Jurkat, Clone E6-1 (cell line): ENCODE measurements around the gene EPB42. TPM values are rescaled to one million over a fixed set of nuclear protein-coding genes. Genes with fewer than 3 reads are reported as not detected.

Experiments used
- DNase-seq: peaks from one replicate; pipeline ENCODE4 v3.0.0-alpha.2; 2011; ENCODE audit warnings: low read depth, low spot score
- H3K4me3 ChIP-seq: 2 replicates; pipeline ENCODE4 v1.5.1; 2011; ENCODE audit warnings: mild to moderate bottlenecking, low read length, control low read depth, moderate library complexity
- polyA plus RNA-seq: library from polyadenylated mRNA; unstranded; fragments of >200 nt; gene quantifications from one replicate; pipeline ENCODE4 v1.2.1, GENCODE V29; 2012; ENCODE audit warnings: missing spikeins; ENCODE audit not compliant: insufficient read length, insufficient read depth

EPB42 gene
- not detected for polyA plus RNA-seq

GRCh38 chr15:43220991-43221403, at the start of gene EPB42:
TSS of gene EPB42 (minus strand) at chr15:43221018. CDS start at chr15:43220825, 193 bp downstream.
- DNase-seq = no peak
- no peak within 1 kb of the TSS for H3K4me3 ChIP-seq

- no peak overlapping the region for H3K4me3 ChIP-seq
- no peak for DNase-seq
Measured at GRCh38 chr15:43270113-43270665, 49.4 kb upstream of the EPB42 start.

GRCh38 chr15:43268111-43269105, 47.6 kb upstream of the EPB42 start:
- no peak overlapping the region for H3K4me3 ChIP-seq
- no peak for DNase-seq

DNA sequence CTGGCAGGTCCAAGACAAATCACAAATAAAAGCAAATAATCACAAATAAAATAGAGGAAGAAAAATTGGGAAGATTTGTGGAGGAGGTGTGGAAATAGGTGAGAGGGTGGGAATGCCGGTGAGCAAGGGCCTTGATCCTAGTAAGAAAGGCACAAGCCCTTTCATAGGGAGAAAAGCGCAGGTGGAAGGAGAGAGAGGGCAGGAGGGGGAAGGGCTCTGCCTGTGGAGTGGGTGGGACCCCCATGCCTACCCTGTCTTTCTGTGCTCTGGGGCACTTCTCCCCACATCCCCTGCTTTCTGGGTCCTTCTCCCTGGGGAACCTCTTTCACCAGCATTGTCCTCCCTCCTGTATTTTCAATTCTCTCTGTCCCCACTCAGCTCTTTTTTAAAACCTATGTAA, 46.6 kb upstream of the EPB42 start:
- no peak for DNase-seq
- H3K4me3 ChIP-seq = no peak overlapping the region

DNA sequence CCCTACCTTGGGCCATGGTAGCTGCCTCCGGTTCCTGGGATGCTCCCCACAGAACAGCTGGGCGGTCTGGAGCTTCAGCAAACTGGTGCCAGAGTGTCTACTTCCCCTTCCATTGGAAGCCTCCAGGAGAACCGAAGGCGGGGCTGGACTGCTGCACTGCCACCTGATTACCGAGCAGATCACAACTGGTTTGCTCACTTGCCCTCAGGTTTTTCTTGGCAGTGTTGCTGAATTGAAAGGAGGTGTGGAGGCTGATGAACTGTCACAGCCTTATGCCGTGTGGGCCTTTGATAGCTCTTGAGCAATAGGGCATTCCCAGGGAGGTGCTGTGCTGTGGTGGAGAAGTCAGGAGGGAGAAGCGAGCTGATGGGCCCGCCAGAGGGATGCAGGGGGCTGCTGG, 46.0 kb upstream of the EPB42 start, which contains the start of gene TGM5:
Gene TGM5 (minus strand): TSS at position 95 of the 400 bp plus-strand sequence. CDS start 79 bp downstream, at position 16.
- no peak for DNase-seq

GRCh38 chr15:43266386-43266785, 45.6 kb upstream of the EPB42 start:
- no peak for DNase-seq
- no peak overlapping the region for H3K4me3 ChIP-seq

More for the DNA sequence above, 46.0 kb upstream of the EPB42 start, which contains the start of gene TGM5:
- H3K4me3 ChIP-seq = no peak within 1 kb of the TSS

DNA sequence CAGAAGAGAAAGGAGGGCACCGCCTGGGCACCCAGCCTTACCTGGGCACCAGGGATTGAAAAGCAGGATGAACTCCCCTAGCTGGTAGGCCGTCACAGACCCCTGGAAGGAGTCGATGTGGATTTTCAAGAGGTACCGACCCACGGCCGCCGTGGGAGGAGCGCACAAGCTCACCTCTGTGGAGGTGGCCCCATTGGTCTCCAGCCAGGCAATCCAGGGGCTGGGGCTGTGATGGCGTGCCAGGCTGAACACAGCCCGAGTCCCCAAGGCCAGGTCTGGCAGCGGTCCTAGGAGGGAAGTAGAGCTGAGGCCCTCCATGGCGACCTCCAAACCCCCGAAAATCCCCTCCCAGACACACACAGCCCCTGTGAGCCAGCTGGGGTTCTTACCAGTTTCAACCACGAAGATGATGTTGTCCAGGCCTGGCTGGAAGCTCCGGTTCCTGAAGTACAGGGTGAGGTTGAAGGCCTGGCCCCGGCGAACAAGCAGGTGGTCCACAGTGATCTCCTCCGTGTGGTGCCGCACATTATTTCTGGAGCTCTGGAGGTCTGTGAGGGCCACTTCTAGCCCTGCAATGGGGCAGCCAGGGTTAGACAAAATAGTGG, 39.3 kb upstream of the EPB42 start:
- H3K4me3 ChIP-seq = no peak overlapping the region
- DNase-seq = no peak

DNA sequence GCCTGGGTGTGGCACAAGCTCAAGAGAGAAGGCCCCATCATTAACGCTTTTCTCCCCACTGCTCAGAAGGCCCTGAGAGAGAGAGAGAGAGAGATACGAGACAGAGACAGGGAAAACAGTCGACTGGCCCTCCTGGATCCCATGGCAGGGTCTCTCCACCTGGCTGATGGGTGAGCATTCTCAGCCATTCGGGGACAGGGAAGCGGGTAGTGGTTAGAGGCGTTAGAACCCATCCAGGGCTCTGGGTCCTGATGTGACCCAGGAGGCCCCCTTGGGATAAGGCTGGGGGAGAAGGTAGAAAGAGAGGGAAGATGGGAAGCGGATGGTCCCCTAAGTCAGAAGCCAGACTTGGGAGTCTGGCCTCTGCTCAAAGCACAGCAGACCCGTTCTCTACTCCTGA, 38.0 kb upstream of the EPB42 start:
- H3K4me3 ChIP-seq = no peak overlapping the region
- DNase-seq = no peak

DNA sequence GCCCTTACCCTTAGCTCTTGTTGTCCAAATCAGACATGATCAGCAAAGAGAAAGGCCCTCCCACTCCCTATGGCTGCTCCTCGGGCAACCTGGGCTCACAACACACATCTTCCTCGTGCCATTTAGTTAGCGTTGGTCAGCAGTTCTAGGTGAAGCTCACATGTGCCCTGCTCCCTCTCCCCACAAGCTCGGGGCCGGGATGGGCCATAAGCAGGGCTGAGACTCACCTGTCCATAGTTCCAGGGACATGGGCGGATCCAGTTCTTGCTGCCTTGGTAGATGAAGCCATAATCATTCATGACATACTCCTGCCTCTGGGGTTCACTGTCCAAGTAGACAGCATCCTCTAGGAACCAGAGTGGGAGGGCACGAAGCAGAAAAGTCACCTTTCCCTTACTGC, 35.5 kb upstream of the EPB42 start:
- no peak for DNase-seq
- no peak overlapping the region for H3K4me3 ChIP-seq

GRCh38 chr15:43255376-43255775, 34.6 kb upstream of the EPB42 start:
- no peak overlapping the region for H3K4me3 ChIP-seq
- no peak for DNase-seq

DNA sequence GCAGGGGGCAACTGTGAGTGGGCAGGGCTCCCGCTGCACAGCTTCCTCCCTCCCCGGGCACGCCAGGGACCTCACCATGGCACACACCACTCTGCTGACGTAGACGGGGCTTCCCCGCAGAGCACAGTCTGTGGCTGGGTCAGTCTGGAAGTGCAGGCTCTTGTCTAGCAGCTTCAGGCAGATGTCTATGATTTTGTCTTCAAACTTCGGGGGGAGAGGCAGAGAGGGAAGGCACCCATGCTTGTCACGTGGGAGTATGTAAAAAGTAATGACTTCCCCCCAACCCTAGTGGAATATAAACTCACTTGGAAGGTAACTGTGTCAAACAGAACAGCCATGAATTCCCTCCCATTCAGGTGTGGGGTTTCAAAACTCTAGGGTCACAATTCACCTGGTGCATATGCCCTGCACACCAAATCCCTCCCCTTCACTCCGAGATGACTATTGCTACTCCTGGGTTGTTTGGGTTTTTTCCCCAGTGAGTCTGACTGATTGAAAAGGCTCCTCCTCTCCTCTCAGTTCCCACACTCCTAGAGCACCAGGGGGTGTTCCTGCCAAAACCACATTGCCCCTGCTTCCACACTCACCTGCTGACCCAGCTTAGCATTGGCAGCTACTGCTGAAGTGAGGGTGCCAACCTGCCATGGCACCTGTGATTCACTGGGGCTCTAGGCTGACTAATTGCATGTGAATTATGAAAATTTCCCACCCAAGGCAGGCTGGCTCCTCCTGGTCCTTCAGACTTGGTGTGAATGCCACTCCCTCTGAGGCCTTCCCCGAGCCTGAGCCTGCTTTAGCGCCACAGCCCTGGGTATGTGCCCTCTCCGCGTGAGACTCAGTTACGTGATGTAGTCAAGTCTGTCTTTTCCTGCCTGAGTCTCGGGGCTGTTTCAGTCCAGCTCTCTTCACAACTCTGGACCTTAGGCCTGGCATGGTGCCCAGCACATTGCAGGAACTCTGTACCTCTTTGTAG, 32.9 kb upstream of the EPB42 start:
- DNase-seq = no peak
- H3K4me3 ChIP-seq = no peak overlapping the region

GRCh38 chr15:43251871-43252250, 31.0 kb upstream of the EPB42 start:
- DNase-seq = no peak
- H3K4me3 ChIP-seq = no peak overlapping the region

GRCh38 chr15:43251185-43251870, 30.5 kb upstream of the EPB42 start:
- DNase-seq = no peak
- H3K4me3 ChIP-seq = no peak overlapping the region

GRCh38 chr15:43250785-43251184, 30.0 kb upstream of the EPB42 start:
- H3K4me3 ChIP-seq = no peak overlapping the region
- DNase-seq = no peak

DNA sequence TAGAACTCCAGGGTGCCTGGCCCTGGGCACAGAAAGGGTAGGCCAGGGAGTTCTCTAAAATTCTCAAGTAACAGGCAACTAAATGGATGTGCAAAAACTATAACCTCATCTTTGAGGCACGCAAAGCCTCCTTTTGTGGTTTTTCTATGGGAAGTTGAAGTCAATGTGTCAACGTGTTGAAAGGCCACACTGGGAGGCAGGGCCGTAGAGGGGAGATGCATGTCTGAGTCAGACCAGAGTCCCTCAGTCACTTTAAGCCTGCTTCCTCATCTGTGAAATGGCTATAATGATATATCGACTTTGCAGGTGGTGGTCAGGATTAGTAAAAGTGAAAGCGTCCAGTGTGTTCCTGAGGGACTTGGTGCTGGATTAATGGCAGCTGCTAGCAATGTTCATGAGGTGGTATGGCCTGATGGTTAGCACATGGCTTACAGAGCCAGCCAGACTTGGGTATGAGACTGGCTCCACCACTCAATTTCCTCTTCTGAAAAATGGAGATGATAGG, 28.9 kb upstream of the EPB42 start:
- no peak overlapping the region for H3K4me3 ChIP-seq

DNA sequence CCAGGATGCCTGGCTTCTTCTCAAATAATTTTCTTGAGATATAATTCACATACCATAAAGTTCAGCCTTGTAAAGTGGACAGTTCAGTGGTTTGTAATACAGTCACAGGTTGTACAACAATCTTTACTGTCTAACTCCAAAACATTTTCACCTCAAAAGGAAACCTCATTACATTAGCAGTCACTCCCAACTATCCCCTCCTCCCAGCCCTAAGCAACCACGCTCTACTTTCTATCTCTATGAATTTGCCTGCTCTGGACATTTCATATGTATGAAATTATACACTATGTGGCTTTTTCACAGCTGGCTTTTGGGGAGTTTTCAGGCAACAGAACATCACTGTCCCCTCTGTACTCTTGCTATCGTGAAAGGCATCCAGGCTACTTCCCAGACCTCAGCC, 28.4 kb upstream of the EPB42 start:
- no peak for DNase-seq
- no peak overlapping the region for H3K4me3 ChIP-seq

More for the DNA sequence above, 28.9 kb upstream of the EPB42 start:
- DNase-seq = no peak

GRCh38 chr15:43246261-43246774, 25.5 kb upstream of the EPB42 start:
- no peak for DNase-seq
- no peak overlapping the region for H3K4me3 ChIP-seq

- no peak overlapping the region for H3K4me3 ChIP-seq
- DNase-seq = no peak
Measured at GRCh38 chr15:43244092-43244491, 23.3 kb upstream of the EPB42 start.
